Measurements from ENCODE around the gene PAX2.
A peak's percentile ranks its signal among the peaks of the same experiment; 100 is the strongest.

PAX2 gene

DNA sequence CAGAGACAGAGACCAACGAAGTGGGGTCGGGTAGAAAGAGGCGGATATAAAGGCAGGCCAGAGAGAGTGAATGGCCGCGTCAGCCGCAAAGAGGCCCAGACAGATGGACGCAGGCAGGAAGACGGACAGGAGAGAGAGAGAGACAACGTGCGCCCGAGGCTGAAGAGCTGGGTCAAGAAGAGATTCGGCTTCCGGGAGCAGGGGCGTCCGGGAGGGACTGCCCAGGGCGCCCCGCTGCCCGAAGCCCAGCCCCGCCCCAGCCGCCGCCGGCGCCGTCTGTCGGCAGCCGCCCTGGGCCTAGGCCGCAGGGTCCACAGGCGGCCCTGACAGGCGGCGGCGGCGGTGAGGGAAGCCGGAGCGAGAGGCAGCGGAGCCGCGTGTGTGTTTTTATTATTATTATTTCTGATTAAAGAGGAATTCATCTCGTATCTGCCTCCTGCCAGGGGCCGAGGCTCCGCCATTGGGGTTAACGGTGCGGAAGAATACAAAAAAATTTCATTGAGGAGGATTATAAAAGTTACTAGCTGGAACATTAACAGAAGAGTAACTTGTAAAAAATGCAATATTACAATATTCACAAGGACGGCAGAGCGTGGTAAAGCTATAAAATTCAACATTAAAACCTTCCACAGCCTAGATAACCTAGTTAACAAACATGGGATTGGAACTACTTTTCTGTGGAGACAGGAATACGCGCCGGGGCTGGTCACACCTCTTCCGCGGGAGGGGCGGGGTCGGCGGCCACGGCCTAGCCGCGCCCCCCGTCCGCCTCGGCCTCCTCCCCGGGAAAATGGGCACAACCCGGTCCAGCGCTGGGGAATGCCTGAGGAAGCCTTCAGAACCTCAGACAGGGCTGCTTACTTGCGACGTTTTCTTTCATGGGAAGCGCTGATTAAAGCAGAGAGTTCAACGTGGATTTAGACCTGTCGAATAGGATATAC lies 29.7 kb upstream of the PAX2 start:
- no peak for DNase-seq
- H3K4me3 Mint-ChIP-seq = peak overlapping the region; percentile 44 to 82
- no peak overlapping the region for H3K27ac Mint-ChIP-seq
- peaks cover 12% of the 10 kb centered on the region for H3K4me1 Mint-ChIP-seq
- no peaks in the 10 kb centered on the region for H3K9me3 Mint-ChIP-seq
- H3K27me3 Mint-ChIP-seq = peaks cover 100% of the 10 kb centered on the region
- ATAC-seq = peak; percentile 14

- Mint-ChIP-seq H3K9me3 (no peaks in the 10 kb centered on the region), H3K27ac (no peak overlapping the region), H3K4me1 (peaks cover 12% of the 10 kb centered on the region), H3K27me3 (peaks cover 97% of the 10 kb centered on the region), H3K4me3 (no peak overlapping the region)
- no peak for ATAC-seq
- no peak for DNase-seq
These were observed 28.2 kb upstream of the PAX2 start for GRCh38 chr10:100717166-100717565.

- H3K27me3 Mint-ChIP-seq = peaks cover 97% of the 10 kb centered on the region
- peaks cover 11% of the 10 kb centered on the region for H3K4me1 Mint-ChIP-seq
- no peak for ATAC-seq
- H3K4me3 Mint-ChIP-seq = no peak overlapping the region
- H3K27ac Mint-ChIP-seq = no peak overlapping the region
- H3K9me3 Mint-ChIP-seq = no peaks in the 10 kb centered on the region
- no peak for DNase-seq
These were observed 27.1 kb upstream of the PAX2 start for GRCh38 chr10:100718197-100718742.

DNA sequence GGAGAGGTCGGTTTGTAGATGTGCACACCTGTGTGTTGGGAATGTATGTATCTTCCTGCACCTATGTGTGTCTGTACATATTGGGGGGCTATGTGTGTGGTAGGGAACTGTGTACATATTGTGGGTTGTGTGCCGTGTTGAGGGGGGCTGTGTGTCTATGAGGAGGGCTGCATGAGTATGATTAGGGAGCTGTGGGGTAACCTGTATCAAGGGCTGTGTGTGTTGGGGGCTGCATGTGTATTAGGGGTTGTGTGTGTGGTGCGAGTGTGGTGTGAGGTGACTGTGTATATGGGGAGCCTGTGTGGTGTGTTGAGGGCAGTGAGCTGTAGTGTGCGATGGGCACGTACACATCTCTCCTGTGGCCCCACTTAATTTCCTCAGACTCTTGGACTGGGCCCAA lies 22.2 kb upstream of the PAX2 start:
- no peak for DNase-seq
- no peak overlapping the region for H3K4me3 Mint-ChIP-seq
- ATAC-seq = no peak
- H3K27me3 Mint-ChIP-seq = peaks cover 93% of the 10 kb centered on the region
- peaks cover 8% of the 10 kb centered on the region for H3K4me1 Mint-ChIP-seq
- H3K27ac Mint-ChIP-seq = no peak overlapping the region
- H3K9me3 Mint-ChIP-seq = no peaks in the 10 kb centered on the region

DNA sequence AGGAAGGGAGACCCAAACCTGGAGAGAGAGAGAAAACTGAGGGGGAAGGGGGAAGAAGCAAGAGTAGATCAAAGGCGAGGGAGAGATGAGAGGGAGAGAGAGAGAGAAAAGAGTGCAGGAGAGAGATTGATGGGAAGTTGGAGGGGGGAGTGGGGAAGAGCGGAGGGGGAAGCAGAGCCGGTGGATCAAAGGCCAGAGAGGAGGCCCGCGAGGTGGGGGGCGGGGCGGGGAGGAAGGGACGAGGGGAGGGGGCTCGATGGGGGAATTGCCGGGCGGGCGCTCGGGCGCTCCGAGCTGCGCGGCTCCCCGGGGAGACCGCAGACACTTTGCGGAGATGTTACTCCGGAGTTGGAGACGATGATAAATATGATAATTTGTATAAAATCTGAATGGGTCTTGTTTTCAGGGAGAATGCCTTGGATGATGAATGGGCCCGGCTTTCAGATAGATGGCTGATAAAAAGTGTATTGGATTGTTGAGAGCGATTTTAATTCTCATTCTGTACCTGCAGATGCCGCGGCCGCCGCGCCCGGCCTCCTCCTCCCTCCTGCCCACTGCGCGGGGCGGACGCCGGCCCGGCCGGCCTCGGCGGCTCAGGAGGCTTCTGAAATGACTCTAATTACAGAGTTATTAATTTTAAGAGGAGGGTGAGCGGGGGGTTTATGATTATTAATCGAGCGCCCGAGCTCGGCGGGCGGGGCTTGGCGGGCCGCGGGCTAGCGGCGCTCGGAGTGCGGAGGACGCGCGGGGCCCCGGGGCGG lies 21.4 kb upstream of the PAX2 start:
- Mint-ChIP-seq H3K9me3 (no peaks in the 10 kb centered on the region), H3K4me3 (peak overlapping the region in 1 of 2 donors; percentile 22), H3K27me3 (peaks cover 93% of the 10 kb centered on the region), H3K4me1 (peaks cover 11% of the 10 kb centered on the region), H3K27ac (no peak overlapping the region)
- no peak for ATAC-seq
- no peak for DNase-seq

- no peak for ATAC-seq
- Mint-ChIP-seq H3K4me1 (peaks cover 17% of the 10 kb centered on the region), H3K27ac (no peak overlapping the region), H3K27me3 (peaks cover 93% of the 10 kb centered on the region), H3K9me3 (no peaks in the 10 kb centered on the region), H3K4me3 (no peak overlapping the region)
- peak in 1 of 2 donors; percentile 4 for DNase-seq
These were observed 20.8 kb upstream of the PAX2 start for GRCh38 chr10:100724531-100725027.

DNA sequence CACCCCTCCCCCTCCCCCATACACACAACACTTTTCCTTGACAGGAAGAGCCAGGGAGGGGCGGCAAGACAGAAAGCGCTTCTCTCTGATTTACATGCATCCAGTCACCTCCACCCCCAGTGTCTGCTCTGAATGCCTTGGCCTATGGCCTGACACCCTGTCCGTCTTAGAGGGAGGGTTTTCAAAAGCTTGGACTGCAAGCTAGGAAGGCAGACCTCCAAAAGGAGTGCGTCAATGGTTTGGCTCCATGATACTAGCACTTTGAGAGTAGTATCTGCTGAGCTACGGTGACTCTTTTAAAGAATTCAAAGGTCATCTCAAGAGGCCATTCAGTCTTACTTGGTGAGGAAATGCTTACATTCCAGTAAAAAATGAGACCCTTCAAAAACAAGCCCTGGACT lies 20.3 kb upstream of the PAX2 start:
- H3K4me1 Mint-ChIP-seq = peaks cover 22% of the 10 kb centered on the region
- peak overlapping the region in 1 of 2 donors; percentile 19 for H3K4me3 Mint-ChIP-seq
- DNase-seq (peak in 1 of 2 donors; percentile 1), ATAC-seq (no peak)
- H3K27ac Mint-ChIP-seq = no peak overlapping the region
- H3K27me3 Mint-ChIP-seq = peaks cover 93% of the 10 kb centered on the region
- H3K9me3 Mint-ChIP-seq = no peaks in the 10 kb centered on the region

GRCh38 chr10:100725869-100726426 lies 19.4 kb upstream of the PAX2 start:
- DNase-seq (peak in 1 of 2 donors; percentile 2), ATAC-seq (no peak)
- Mint-ChIP-seq H3K4me3 (no peak overlapping the region), H3K9me3 (no peaks in the 10 kb centered on the region), H3K27me3 (peaks cover 95% of the 10 kb centered on the region), H3K4me1 (peaks cover 31% of the 10 kb centered on the region), H3K27ac (no peak overlapping the region)

DNA sequence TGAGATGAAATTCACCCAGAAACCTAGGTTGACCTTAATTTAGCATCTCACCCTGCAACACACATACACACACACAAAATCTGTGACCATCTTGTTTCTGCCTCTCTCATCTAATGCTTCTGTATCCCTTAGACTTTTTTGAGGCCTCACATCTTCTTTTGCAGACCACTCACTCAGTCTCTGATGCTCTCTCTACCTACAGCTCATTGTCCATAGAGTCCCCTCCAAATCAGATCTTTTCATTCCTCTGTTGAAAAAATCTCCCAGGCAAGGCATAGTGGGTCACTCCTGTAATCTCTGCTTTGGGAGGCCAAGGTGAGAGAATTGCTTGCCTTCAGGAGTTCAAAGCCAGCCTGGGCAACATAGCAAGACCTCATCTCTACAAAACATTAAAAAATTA lies 17.6 kb upstream of the PAX2 start:
- Mint-ChIP-seq H3K27ac (no peak overlapping the region), H3K4me1 (peaks cover 41% of the 10 kb centered on the region), H3K4me3 (no peak overlapping the region), H3K27me3 (peaks cover 96% of the 10 kb centered on the region), H3K9me3 (no peaks in the 10 kb centered on the region)
- ATAC-seq (no peak), DNase-seq (no peak)

DNA sequence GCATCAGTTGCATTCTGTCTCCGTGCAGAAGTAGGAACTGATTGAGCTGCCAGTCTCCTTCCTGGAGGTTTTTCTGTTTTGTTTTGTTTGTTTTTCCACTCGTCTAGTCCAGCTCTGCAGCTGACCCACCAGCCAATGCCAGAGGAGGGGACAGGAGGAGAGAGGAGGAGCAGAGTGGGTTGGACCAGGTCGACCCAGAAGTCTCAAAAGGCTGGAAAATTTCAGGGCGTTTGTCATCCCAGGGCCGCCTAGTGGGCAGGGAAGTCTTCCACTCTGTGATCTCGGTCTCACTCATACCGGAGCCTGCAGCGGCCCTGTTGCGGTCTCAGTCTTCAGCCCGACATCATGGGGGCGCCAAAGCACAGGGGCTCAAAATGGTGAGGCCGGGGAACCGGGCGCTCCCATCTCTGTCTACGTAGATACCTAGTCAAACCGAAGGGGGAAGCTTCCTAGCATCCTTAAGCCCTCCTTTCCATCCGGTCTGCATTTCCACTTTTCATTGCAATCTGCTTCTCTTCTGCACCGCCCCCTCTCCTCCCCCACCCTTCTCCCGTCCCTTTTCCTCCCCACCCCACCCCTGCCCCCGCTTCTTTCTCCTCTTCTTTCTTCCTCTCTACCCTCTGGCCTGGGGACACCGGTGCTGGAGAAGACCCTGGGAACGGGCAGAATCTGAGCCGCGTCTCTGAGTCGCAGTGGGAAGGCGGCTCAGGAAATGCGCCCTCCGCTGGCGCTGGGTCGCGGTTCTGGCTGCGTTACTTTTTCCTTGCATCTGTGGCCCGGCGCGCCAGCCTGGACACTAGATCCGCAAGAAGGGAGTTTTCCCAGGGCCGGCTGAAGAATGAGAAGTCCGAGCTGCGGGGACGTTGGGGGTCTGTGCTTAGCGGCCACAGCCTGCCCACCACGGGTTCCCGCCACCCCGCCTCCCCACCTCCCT lies 16.2 kb upstream of the PAX2 start:
- DNase-seq = peak in 1 of 2 donors; percentile 45
- Mint-ChIP-seq H3K27me3 (peaks cover 96% of the 10 kb centered on the region), H3K27ac (no peak overlapping the region), H3K4me3 (peak overlapping the region; percentile 74), H3K4me1 (peaks cover 36% of the 10 kb centered on the region), H3K9me3 (no peaks in the 10 kb centered on the region)
- ATAC-seq = peak; percentile 64

DNA sequence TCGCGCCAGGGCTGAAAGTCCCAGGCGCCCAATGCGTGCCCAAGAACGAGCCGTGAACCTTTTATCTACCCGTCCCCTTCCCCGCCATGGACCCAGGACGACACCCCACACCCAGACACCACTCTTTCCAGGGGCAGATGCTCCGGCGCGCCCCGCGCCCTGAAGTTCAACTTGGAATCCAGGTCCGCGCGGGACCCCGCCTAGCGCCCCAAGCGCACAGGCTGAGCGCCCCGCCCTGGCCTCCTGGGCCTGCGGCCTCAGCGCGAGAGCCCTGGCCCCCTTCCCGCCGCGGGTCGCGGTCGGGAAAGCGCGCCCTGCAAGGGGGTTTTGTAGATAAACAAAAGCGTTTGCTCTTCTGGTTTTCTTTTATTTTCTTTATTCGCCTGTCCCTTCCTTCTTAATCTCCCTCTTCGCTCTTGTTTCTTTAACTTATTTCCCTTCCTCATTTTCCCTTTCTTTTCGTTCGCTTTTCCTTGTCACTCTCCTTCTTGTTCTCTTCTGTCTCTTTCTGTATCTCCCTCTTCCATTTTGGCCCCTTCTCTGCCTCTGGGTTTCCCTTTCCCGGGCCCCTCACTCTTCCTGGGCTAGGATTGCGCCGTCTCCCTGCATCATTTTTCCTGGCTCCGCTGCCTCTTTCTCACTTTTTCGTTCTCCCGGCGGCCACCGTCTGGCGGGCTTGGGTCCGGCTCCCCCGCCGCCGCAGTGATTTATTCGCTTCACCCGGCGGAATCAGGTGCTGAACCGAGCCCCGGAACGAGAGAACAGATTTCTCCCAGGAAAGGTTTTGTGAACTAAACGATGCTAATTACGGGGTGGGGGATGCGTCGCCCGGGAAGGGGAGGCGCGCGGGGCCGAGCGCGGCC lies 15.3 kb upstream of the PAX2 start:
- ATAC-seq (no peak), DNase-seq (no peak)
- H3K27me3 Mint-ChIP-seq = peaks cover 100% of the 10 kb centered on the region
- H3K9me3 Mint-ChIP-seq = no peaks in the 10 kb centered on the region
- H3K27ac Mint-ChIP-seq = no peak overlapping the region
- peaks cover 45% of the 10 kb centered on the region for H3K4me1 Mint-ChIP-seq
- peak overlapping the region; percentile 74 for H3K4me3 Mint-ChIP-seq

- H3K4me3 Mint-ChIP-seq = peak overlapping the region; percentile 51 to 58
- ATAC-seq = peak; percentile 74
- no peaks in the 10 kb centered on the region for H3K9me3 Mint-ChIP-seq
- H3K4me1 Mint-ChIP-seq = peaks cover 49% of the 10 kb centered on the region
- peaks cover 100% of the 10 kb centered on the region for H3K27me3 Mint-ChIP-seq
- H3K27ac Mint-ChIP-seq = no peak overlapping the region
- DNase-seq = peak in 1 of 2 donors; percentile 64
These were observed 14.5 kb upstream of the PAX2 start for GRCh38 chr10:100730725-100731406.

All from stimulated activated naive CD8-positive, alpha-beta T cell treated with anti-CD3 and anti-CD28 coated beads, Interleukin-15, amount 100 ng/mL, for 72 hours (primary cell).